ENCODE measurements around the gene CFAP74. TPM values are rescaled to one million over a fixed set of nuclear protein-coding genes. Genes with fewer than 3 reads are reported as not detected.

The CFAP74 gene
- total and polyA plus RNA-seq, 2 of the 13 experiments (the other 11 are each of a cell fraction or from before 2014, with no cell fraction given): 0.27 to 0.62 TPM

DNA sequence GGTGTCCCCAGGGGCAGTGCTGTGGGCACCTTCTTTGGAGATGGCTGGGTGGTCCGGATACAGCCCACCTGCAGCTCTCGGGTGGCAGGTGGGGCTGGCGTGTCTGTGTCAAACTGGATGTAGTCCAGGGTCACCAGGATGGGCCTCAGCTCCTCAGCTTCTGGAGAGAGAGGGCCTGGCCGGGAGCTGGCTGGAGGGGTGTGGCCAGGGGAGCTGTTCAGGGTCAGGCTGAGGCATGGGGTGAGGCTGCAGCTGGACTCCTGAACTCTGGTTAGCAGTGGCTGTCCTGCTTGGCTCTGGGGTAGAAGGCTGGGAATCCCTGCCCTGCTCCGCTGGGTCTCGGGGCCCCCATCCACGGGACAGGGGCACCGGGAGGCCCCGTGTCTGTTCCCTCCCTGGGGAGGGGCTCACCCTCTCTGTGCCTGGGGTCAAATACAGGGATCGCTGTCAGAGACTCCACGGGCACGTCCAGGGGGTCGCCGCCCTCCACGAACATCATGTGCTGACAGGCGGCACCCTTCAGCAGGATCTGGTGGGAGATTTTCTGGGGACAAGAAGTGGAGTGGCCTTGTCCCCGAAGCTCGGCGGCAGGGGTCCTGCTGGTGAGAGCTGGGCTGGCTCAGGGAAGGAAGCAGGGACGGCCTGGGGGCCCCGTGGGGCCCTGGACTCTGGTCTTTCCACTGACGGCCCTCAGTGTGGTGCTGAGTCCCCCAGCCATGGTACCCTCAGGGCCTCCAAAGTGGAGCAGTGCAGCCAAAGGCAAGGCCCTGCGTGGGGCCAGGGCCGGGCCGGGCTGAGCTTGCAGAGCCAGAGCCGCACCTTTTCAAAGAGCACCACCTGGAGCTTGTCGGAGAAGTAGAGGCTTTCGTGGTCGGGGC, 80.4 kb downstream of the CFAP74 start (continued):
- TF ChIP-seq, protein P1, sequence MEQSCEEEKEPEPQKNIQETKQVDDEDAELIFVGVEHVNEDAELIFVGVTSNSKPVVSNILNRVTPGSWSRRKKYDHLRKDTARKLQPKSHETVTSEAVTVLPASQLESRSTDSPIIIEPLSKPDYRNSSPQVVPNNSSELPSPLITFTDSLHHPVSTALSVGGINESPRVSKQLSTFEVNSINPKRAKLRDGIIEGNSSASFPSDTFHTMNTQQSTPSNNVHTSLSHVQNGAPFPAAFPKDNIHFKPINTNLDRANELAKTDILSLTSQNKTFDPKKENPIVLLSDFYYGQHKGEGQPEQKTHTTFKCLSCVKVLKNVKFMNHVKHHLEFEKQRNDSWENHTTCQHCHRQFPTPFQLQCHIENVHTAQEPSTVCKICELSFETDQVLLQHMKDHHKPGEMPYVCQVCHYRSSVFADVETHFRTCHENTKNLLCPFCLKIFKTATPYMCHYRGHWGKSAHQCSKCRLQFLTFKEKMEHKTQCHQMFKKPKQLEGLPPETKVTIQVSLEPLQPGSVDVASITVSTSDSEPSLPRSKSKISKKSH (CRISPR knock-in tag; IDR thresholded peaks at IDR 0.05; ENCODE audit: borderline replicate concordance): no peak; the same call in 1 of the 2 replicates
- TF ChIP-seq MYC (CRISPR knock-in tag; IDR thresholded peaks at IDR 0.05; ENCODE audit: borderline replicate concordance) (peak; percentile 54; the same call in 1 of the 2 replicates), NR2F2 (IDR thresholded peaks at IDR 0.05; ENCODE audit: borderline replicate concordance, low read depth) (no peak), YEATS2 (CRISPR knock-in tag; IDR thresholded peaks at IDR 0.05; ENCODE audit: borderline replicate concordance) (no peak), DMAP1 (CRISPR knock-in tag; IDR thresholded peaks at IDR 0.05) (peak; percentile 58; the same call in 1 of the 2 replicates), ZNF589 (CRISPR knock-in tag; conservative IDR thresholded peaks at IDR 0.05) (no peak), SAFB2 (CRISPR knock-in tag; IDR thresholded peaks at IDR 0.05; ENCODE audit: borderline replicate concordance, low read depth) (no peak), PHF5A (CRISPR knock-in tag; IDR thresholded peaks at IDR 0.05; ENCODE audit: low read depth, unreplicated experiment) (no peak), CREB1 (IDR thresholded peaks at IDR 0.05) (no peak), CREB1 (CRISPR knock-in tag; IDR thresholded peaks at IDR 0.05) (no peak; the same call in 1 of the 2 replicates), HHEX (CRISPR knock-in tag; IDR thresholded peaks at IDR 0.05) (no peak), ZNF510 (CRISPR knock-in tag; IDR thresholded peaks at IDR 0.05; ENCODE audit: low read depth) (no peak), HMGA1 (CRISPR knock-in tag; conservative IDR thresholded peaks at IDR 0.05) (no peak), POLR2AphosphoS5 (IDR thresholded peaks at IDR 0.05; ENCODE audit: low read depth, low read length) (peak; percentile 67), ETV6 (CRISPR knock-in tag; conservative IDR thresholded peaks at IDR 0.05) (no peak), MEF2D (CRISPR knock-in tag; IDR thresholded peaks at IDR 0.05) (no peak; the same call in 1 of the 2 replicates)
- TF ChIP-seq, protein P2, sequence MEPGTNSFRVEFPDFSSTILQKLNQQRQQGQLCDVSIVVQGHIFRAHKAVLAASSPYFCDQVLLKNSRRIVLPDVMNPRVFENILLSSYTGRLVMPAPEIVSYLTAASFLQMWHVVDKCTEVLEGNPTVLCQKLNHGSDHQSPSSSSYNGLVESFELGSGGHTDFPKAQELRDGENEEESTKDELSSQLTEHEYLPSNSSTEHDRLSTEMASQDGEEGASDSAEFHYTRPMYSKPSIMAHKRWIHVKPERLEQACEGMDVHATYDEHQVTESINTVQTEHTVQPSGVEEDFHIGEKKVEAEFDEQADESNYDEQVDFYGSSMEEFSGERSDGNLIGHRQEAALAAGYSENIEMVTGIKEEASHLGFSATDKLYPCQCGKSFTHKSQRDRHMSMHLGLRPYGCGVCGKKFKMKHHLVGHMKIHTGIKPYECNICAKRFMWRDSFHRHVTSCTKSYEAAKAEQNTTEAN (CRISPR knock-in tag; conservative IDR thresholded peaks at IDR 0.05): 0 out of 2 replicates have a peak, but pooled peaks have one; percentile 40
- TF ChIP-seq, protein P3, sequence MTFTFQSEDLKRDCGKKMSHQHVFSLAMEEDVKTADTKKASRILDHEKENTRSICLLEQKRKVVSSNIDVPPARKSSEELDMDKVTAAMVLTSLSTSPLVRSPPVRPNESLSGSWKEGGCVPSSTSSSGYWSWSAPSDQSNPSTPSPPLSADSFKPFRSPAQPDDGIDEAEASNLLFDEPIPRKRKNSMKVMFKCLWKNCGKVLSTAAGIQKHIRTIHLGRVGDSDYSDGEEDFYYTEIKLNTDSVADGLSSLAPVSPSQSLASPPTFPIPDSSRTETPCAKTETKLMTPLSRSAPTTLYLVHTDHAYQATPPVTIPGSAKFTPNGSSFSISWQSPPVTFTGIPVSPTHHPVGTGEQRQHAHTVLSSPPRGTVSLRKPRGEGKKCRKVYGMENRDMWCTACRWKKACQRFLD (CRISPR knock-in tag; IDR thresholded peaks at IDR 0.05; ENCODE audit: borderline replicate concordance): no peak
- TF ChIP-seq, protein P4, sequence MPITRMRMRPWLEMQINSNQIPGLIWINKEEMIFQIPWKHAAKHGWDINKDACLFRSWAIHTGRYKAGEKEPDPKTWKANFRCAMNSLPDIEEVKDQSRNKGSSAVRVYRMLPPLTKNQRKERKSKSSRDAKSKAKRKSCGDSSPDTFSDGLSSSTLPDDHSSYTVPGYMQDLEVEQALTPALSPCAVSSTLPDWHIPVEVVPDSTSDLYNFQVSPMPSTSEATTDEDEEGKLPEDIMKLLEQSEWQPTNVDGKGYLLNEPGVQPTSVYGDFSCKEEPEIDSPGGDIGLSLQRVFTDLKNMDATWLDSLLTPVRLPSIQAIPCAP (CRISPR knock-in tag; IDR thresholded peaks at IDR 0.05; ENCODE audit: low read depth): no peak
- TF ChIP-seq, protein P5, sequence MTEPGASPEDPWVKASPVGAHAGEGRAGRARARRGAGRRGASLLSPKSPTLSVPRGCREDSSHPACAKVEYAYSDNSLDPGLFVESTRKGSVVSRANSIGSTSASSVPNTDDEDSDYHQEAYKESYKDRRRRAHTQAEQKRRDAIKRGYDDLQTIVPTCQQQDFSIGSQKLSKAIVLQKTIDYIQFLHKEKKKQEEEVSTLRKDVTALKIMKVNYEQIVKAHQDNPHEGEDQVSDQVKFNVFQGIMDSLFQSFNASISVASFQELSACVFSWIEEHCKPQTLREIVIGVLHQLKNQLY (CRISPR knock-in tag; IDR thresholded peaks at IDR 0.05): no peak
- TF ChIP-seq, protein P6, sequence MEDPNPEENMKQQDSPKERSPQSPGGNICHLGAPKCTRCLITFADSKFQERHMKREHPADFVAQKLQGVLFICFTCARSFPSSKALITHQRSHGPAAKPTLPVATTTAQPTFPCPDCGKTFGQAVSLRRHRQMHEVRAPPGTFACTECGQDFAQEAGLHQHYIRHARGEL (CRISPR knock-in tag; IDR thresholded peaks at IDR 0.05): no peak
- TF ChIP-seq, protein P7, sequence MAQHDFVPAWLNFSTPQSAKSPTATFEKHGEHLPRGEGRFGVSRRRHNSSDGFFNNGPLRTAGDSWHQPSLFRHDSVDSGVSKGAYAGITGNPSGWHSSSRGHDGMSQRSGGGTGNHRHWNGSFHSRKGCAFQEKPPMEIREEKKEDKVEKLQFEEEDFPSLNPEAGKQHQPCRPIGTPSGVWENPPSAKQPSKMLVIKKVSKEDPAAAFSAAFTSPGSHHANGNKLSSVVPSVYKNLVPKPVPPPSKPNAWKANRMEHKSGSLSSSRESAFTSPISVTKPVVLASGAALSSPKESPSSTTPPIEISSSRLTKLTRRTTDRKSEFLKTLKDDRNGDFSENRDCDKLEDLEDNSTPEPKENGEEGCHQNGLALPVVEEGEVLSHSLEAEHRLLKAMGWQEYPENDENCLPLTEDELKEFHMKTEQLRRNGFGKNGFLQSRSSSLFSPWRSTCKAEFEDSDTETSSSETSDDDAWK (CRISPR knock-in tag; IDR thresholded peaks at IDR 0.05): no peak

All from HepG2 (cell line).